OCI-LY1 (cell line): ENCODE data around the gene AIP.

Source experiments
- H2AFZ ChIP-seq: fragments of 200-600 bp; sonication (generic), shearing (Covaris generic); 2 replicates; pipeline ENCODE4 v1.6.0; 2014; ENCODE audit warnings: antibody characterized with exemption, mild to moderate bottlenecking, low read length
- H3F3A ChIP-seq: fragments of 200-600 bp; sonication (generic), shearing (Covaris generic); 2 replicates; pipeline ENCODE4 v1.6.0; 2014; ENCODE audit warnings: mild to moderate bottlenecking, antibody characterized with exemption, low read length, moderate library complexity; ENCODE audit not compliant: insufficient read depth
- H3K27ac ChIP-seq: fragments of 200-600 bp; sonication (generic); 2 replicates; pipeline ENCODE4 v1.5.1; 2014; ENCODE audit warnings: low read length, mixed run types, mild to moderate bottlenecking, low read depth; ENCODE audit not compliant: poor library complexity, severe bottlenecking
- H3K27me3 ChIP-seq: fragments of 200-600 bp; sonication (generic); 2 replicates; pipeline ENCODE4 v1.6.0; 2014; ENCODE audit warnings: antibody characterized with exemption, mild to moderate bottlenecking, low read length, moderate library complexity; ENCODE audit not compliant: insufficient read depth
- H3K36me3 ChIP-seq: fragments of 200-600 bp; sonication (generic); 2 replicates; pipeline ENCODE4 v1.6.1; 2014; ENCODE audit warnings: mild to moderate bottlenecking, antibody characterized with exemption, low read length, moderate library complexity, mixed read lengths; ENCODE audit not compliant: insufficient read depth
- H3K4me1 ChIP-seq: fragments of 200-600 bp; sonication (generic); 2 replicates; pipeline ENCODE4 v1.5.1; 2014; ENCODE audit warnings: mild to moderate bottlenecking, low read length, moderate library complexity; ENCODE audit not compliant: insufficient read depth, severe bottlenecking
- H3K4me2 ChIP-seq: fragments of 200-600 bp; sonication (generic), shearing (Covaris generic); 2 replicates; pipeline ENCODE4 v1.6.1; 2014; ENCODE audit warnings: low read length
- H3K4me3 ChIP-seq: fragments of 200-600 bp; sonication (generic); 2 replicates; pipeline ENCODE4 v1.5.1; 2014; ENCODE audit warnings: low read length, low read depth, mild to moderate bottlenecking, mixed read lengths; ENCODE audit not compliant: poor library complexity, severe bottlenecking
- H3K79me2 ChIP-seq: fragments of 200-600 bp; shearing (Covaris generic); 2 replicates; pipeline ENCODE4 v1.6.1; 2016; ENCODE audit warnings: mixed run types, low read length, mixed read lengths; ENCODE audit not compliant: insufficient read depth
- H3K9ac ChIP-seq: fragments of 200-600 bp; sonication (generic), shearing (Covaris generic); 2 replicates; pipeline ENCODE4 v1.6.1; 2014; ENCODE audit warnings: mild to moderate bottlenecking, low read length, mixed read lengths
- H3K9me2 ChIP-seq: fragments of 200-600 bp; sonication (generic), shearing (Covaris generic); 2 replicates; pipeline ENCODE4 v1.6.1; 2014; ENCODE audit warnings: low read depth, mild to moderate bottlenecking, low read length, mixed read lengths
- H3K9me3 ChIP-seq: fragments of 200-600 bp; shearing (Covaris generic); 2 replicates; pipeline ENCODE4 v1.6.1; 2014; ENCODE audit warnings: low read length, mixed read lengths
- H4K20me1 ChIP-seq: fragments of 200-600 bp; sonication (generic), shearing (Covaris generic); 2 replicates; pipeline ENCODE4 v1.6.0; 2016; ENCODE audit warnings: mild to moderate bottlenecking, low read length; ENCODE audit not compliant: insufficient read depth
- CTCF ChIP-seq: fragments of 200-600 bp; sonication (generic), shearing (Covaris generic); IDR thresholded peaks from 2 replicates; pipeline ENCODE4 v1.5.1; 2017; ENCODE audit warnings: mild to moderate bottlenecking, antibody characterized with exemption, low read length, moderate library complexity, mixed read lengths
- EZH2 ChIP-seq: fragments of 200-600 bp; sonication (generic), shearing (Covaris generic); IDR thresholded peaks from 2 replicates; pipeline ENCODE4 v1.8.0; 2017; ENCODE audit warnings: borderline replicate concordance, mixed run types, mild to moderate bottlenecking, antibody characterized with exemption, low read length, moderate library complexity, mixed read lengths

Gene AIP

DNA sequence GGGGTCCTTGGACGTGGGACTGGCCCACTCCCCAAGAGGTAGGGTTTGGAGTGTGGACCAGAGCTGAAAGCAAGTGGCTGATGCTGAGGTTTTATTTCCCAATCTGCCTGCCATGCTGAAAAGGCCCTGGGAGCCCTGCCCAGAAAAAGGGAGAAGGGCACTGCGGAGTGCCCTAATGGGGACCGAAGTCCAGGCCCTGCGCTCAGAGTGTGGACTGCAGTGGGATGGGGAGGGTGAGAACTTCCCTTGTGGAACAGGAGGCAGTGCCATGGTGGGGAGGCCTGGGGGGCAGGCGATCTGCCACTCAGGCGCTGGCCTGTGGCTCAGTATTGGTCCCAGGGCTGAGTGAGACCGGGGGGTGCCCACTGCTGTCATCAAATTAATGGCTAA is 34.6 kb upstream of the AIP start:
- H3K9me2 ChIP-seq, result no peaks in the 10 kb centered on the region
- H3K4me3 ChIP-seq, result no peak overlapping the region
- H3K36me3 ChIP-seq, result no peaks in the 10 kb centered on the region
- no peak overlapping the region for H3K27ac ChIP-seq
- no peaks in the 10 kb centered on the region for H3K9me3 ChIP-seq
- no peak overlapping the region for H3K9ac ChIP-seq
- H3K4me1 ChIP-seq, result peaks cover 62% of the 10 kb centered on the region
- no peaks in the 10 kb centered on the region for H3F3A ChIP-seq
- H3K79me2 ChIP-seq, result no peaks in the 10 kb centered on the region
- TF ChIP-seq EZH2, result no peak
- no peak for TF ChIP-seq CTCF
- H2AFZ ChIP-seq, result no peak overlapping the region
- no peaks in the 10 kb centered on the region for H3K27me3 ChIP-seq
- no peak overlapping the region for H3K4me2 ChIP-seq
- H4K20me1 ChIP-seq, result no peaks in the 10 kb centered on the region

DNA sequence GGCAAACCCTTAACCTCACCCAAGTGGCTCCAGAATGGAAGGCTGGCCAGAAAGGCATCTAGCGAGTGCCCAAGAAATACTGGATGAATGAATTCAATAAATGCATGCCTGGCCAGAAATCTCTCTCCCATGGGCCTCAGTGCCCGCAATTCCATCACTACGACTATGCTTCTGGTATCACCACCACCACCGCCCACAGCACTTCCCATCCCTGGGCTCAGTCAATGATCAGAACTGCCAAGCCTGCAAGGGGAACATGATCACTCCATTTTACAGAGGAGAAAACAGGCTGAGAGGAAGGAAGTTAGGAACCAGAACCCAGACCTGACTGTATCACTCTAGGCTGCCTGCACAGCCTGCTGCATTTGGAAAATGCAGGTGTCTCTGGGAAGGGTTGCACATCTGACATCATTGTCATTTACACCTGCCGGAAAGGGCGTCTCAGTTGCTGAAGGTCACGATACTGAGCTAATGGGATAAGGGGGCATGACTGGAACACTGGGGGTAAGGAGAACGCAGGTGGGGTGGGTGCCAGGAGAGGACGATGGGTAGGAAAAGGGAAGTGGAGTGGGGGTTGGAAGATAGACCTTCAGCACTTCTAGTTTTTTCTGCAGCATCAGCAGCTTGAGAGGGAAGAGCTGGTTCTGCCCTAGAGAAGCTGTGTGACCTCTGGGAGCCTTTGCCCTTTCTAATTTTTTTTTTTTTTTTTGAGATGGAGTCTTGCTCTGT is 33.5 kb upstream of the AIP start:
- Histone ChIP-seq H3K9me2 (no peaks in the 10 kb centered on the region), H3K27me3 (no peaks in the 10 kb centered on the region), H3K36me3 (no peaks in the 10 kb centered on the region), H3K4me3 (no peak overlapping the region), H3F3A (no peaks in the 10 kb centered on the region), H3K4me2 (peak overlapping the region; percentile 10; the same call in 1 of the 2 replicates), H2AFZ (no peak overlapping the region), H3K27ac (peak overlapping the region; percentile 65), H3K79me2 (no peaks in the 10 kb centered on the region), H3K9me3 (no peaks in the 10 kb centered on the region), H4K20me1 (no peaks in the 10 kb centered on the region), H3K4me1 (peaks cover 54% of the 10 kb centered on the region), H3K9ac (no peak overlapping the region)
- TF ChIP-seq CTCF, result no peak
- no peak for TF ChIP-seq EZH2

DNA sequence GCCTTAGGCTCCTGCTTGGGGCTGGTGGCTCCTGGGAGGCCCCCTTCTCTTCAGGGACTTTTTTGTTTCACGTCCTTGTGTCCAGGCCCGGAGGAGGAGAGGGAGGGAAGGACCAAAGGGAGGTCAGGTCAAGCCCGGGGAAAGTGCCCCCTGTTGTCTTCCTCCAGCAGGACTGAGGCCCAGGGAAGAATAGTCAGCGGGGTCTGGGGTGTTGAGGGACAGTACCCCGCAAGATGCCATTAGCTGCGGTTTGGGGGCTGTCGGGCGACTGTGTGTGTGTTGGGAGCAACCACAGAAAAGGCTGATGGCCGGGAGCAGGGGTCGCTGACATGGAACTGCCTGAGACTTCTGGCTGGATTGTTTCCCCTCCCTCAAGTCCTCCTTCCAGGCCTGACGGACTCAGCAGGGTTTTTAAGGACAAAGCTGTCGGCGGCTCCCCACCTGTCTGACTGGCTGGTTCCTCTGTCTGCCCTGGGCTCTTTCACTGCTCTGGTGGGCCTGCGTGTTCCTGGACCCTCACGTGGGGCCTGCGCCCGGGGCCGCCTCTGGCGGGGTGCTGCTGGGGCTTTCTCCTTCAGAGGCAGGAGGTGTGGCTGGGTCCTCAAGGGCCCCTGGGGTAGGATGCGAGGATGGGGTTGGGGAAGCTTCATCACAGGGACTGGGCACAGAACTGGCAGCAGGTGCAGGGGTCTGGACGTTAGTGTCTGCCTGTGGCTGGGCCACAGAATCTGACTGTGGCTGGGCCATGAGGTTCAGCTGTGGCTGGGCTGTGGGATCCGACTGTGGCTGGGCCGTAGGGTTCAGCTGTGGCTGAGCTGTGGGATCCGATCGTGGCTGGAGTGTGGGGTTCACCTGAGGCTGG is 31.8 kb upstream of the AIP start:
- no peaks in the 10 kb centered on the region for H3K9me2 ChIP-seq
- H2AFZ ChIP-seq, result no peak overlapping the region
- H3K79me2 ChIP-seq, result no peaks in the 10 kb centered on the region
- H3K4me3 ChIP-seq, result no peak overlapping the region
- H3K36me3 ChIP-seq, result no peaks in the 10 kb centered on the region
- H3F3A ChIP-seq, result no peaks in the 10 kb centered on the region
- H3K4me2 ChIP-seq, result no peak overlapping the region
- H4K20me1 ChIP-seq, result no peaks in the 10 kb centered on the region
- no peaks in the 10 kb centered on the region for H3K9me3 ChIP-seq
- no peaks in the 10 kb centered on the region for H3K27me3 ChIP-seq
- no peak for TF ChIP-seq CTCF
- no peak for TF ChIP-seq EZH2
- H3K4me1 ChIP-seq, result peaks cover 36% of the 10 kb centered on the region
- no peak overlapping the region; the same call in 1 of the 2 replicates for H3K9ac ChIP-seq
- H3K27ac ChIP-seq, result peak overlapping the region; percentile 65
